ENCODE results near the gene RTP2.

RTP2 gene

GRCh38 chr3:187738331-187739093 lies 36.2 kb upstream of the RTP2 start:
- peak; percentile 66 to 74 for DNase-seq

- no peak for DNase-seq
Observed at GRCh38 chr3:187738071-187738330, 35.6 kb upstream of the RTP2 start.

GRCh38 chr3:187737368-187738070 lies 35.2 kb upstream of the RTP2 start:
- peak; percentile 42 to 48 for DNase-seq

GRCh38 chr3:187737006-187737367 lies 34.6 kb upstream of the RTP2 start:
- DNase-seq: no peak

GRCh38 chr3:187736418-187736871 lies 34.1 kb upstream of the RTP2 start:
- peak in 1 of 2 donors; percentile 27 for DNase-seq

- DNase-seq: no peak
Observed at GRCh38 chr3:187735837-187736236, 33.5 kb upstream of the RTP2 start.

GRCh38 chr3:187735383-187735782 lies 33.0 kb upstream of the RTP2 start:
- DNase-seq: no peak

- DNase-seq: no peak
Observed at GRCh38 chr3:187734841-187735240, 32.5 kb upstream of the RTP2 start.

- no peak for DNase-seq
Observed at GRCh38 chr3:187733371-187733770, 31.0 kb upstream of the RTP2 start.

- DNase-seq: no peak
Observed at GRCh38 chr3:187729598-187729997, 27.2 kb upstream of the RTP2 start.

GRCh38 chr3:187728940-187729583 lies 26.7 kb upstream of the RTP2 start:
- DNase-seq: no peak

- DNase-seq: no peak
Observed at GRCh38 chr3:187728248-187728647, 25.9 kb upstream of the RTP2 start.

- no peak for DNase-seq
Observed at GRCh38 chr3:187726564-187726963, 24.2 kb upstream of the RTP2 start.

- no peak for DNase-seq
Observed at GRCh38 chr3:187725653-187726370, 23.5 kb upstream of the RTP2 start.

- no peak for DNase-seq
Observed at GRCh38 chr3:187725224-187725623, 22.9 kb upstream of the RTP2 start.

- DNase-seq: no peak
Observed at GRCh38 chr3:187722206-187722612, 19.9 kb upstream of the RTP2 start.

- DNase-seq: no peak
Observed at GRCh38 chr3:187721055-187721454, 18.7 kb upstream of the RTP2 start.

- no peak for DNase-seq
Observed at GRCh38 chr3:187720337-187720670, 17.9 kb upstream of the RTP2 start.

- no peak for DNase-seq
Observed at GRCh38 chr3:187719628-187720336, 17.4 kb upstream of the RTP2 start.

GRCh38 chr3:187718802-187719201 lies 16.4 kb upstream of the RTP2 start:
- no peak for DNase-seq

GRCh38 chr3:187717572-187717971 lies 15.2 kb upstream of the RTP2 start:
- DNase-seq: no peak

- peak; percentile 69 to 81 for DNase-seq
Observed at GRCh38 chr3:187714404-187714979, 12.1 kb upstream of the RTP2 start.

- DNase-seq: peak in 1 of 2 donors; percentile 66
Observed at GRCh38 chr3:187713504-187713903, 11.1 kb upstream of the RTP2 start.
